OCI-LY1 (cell line): ENCODE data around the gene TCEAL7.

ENCODE experiments used
- CTCF ChIP-seq: fragments of 200-600 bp; sonication (generic), shearing (Covaris generic); IDR thresholded peaks from 2 replicates; pipeline ENCODE4 v1.5.1; 2017; ENCODE audit warnings: mild to moderate bottlenecking, antibody characterized with exemption, low read length, moderate library complexity, mixed read lengths
- EZH2 ChIP-seq: fragments of 200-600 bp; sonication (generic), shearing (Covaris generic); IDR thresholded peaks from 2 replicates; pipeline ENCODE4 v1.8.0; 2017; ENCODE audit warnings: borderline replicate concordance, mixed run types, mild to moderate bottlenecking, antibody characterized with exemption, low read length, moderate library complexity, mixed read lengths

- TF ChIP-seq CTCF (no peak), EZH2 (no peak)
Observed at GRCh38 chrX:103344606-103345005, 14.6 kb downstream of the TCEAL7 start.
